Heart right ventricle (tissue), 16 donors: ENCODE data around the gene IGF2BP3. TPM values are rescaled to one million over a fixed set of nuclear protein-coding genes. Genes with fewer than 3 reads are reported as not detected.

Experiments
- ATAC-seq, 8 donors: fragments of 200-7000 bp; cut with Tn5 transposase; one replicate each; pipeline ENCODE4 v1.9.1; 2020; ENCODE audit warnings: mild to moderate bottlenecking in 8 of 8, moderate library complexity in 8 of 8, moderate number of reproducible peaks in 1 of 8
- DNase-seq, 2 donors: peaks; one replicate each; pipeline ENCODE4 v3.0.0-alpha.2; 2020
- H3K27ac ChIP-seq, 10 donors: fragments of 200-600 bp; sonication (generic) in 2 of 10; one replicate each; pipeline versions ENCODE4 v1.5.0 to v1.8.0; 2020 to 2022; ENCODE audit warnings: mild to moderate bottlenecking in 3 of 10
- H3K27me3 ChIP-seq, 7 donors: fragments of 200-600 bp; one replicate each; pipeline ENCODE4 v1.8.0; 2021 to 2022; ENCODE audit warnings: mild to moderate bottlenecking in 2 of 7
- H3K36me3 ChIP-seq, 9 donors: fragments of 200-600 bp; sonication (generic) in 1 of 9; one replicate each; pipeline versions ENCODE4 v1.5.0 to v1.8.0; 2020 to 2022; ENCODE audit warnings: mild to moderate bottlenecking in 2 of 9
- H3K4me1 ChIP-seq, 9 donors: fragments of 200-600 bp; sonication (generic) in 1 of 9; one replicate each; pipeline versions ENCODE4 v1.5.0 to v1.8.0; 2020 to 2022; ENCODE audit warnings: mild to moderate bottlenecking in 4 of 9
- H3K4me3 ChIP-seq, 10 donors: fragments of 200-600 bp; sonication (generic) in 2 of 10; one replicate each; pipeline versions ENCODE4 v1.5.0 to v1.8.0; 2020 to 2022; ENCODE audit warnings: mild to moderate bottlenecking in 7 of 10, moderate library complexity in 2 of 10
- H3K9me3 ChIP-seq, 11 donors: fragments of 200-600 bp in 10 of 11; sonication (generic) in 2 of 11; one replicate each; pipeline versions ENCODE4 v1.5.0 to v1.8.0; 2013 to 2022; ENCODE audit warnings: mild to moderate bottlenecking in 2 of 11, control low read depth in 1 of 11, moderate library complexity in 1 of 11
- CTCF ChIP-seq, 9 donors: fragments of 200-600 bp; sonication (generic) in 2 of 9; IDR thresholded peaks; one replicate each; pipeline versions ENCODE4 v1.5.0 to v1.8.0; 2021 to 2022; ENCODE audit warnings: antibody characterized with exemption in 9 of 9, mild to moderate bottlenecking in 5 of 9, moderate library complexity in 1 of 9
- WGBS, 2 donors: extraction: QIAGEN DNeasy Blood & Tissue Kit; methylation state at CpG; one replicate each; pipeline ENCODE4 v1.1.7; 2013; ENCODE audit warnings: inconsistent platforms in 1 of 2; 5-methylcytosine and 5-hydroxymethylcytosine counted together
- intact Hi-C, 10 donors: fragments of 100-400 bp; cut with DNase I; formaldehyde crosslinking; loops; one replicate each; pipeline versions ENCODE4 v1.11.1 to v1.14.2; 2022
- polyA plus RNA-seq, 2 donors: library from polyadenylated mRNA; stranded (reverse); fragments of 200-250 nt; gene quantifications; one replicate each; pipeline ENCODE4 v1.2.3, GENCODE V29; 2013
- total RNA-seq, 10 donors: library from RNA; stranded (reverse); fragmentation: NEBNext Ultra II Directional in 3 of 10; extraction: Animal tissue kit (Norgen Biotek cat#: 25700) in 3 of 10; gene quantifications; one replicate each; pipeline versions ENCODE4 v1.2.1 to v1.2.4, GENCODE V29; 2021 to 2023
- donor health status: Arrhythmogenic right ventricular cardiomyopathy.
- donor health status: ischemic (EF 13 %, LVEDD 7.1; RV severe dilation, severe dysfunction).
- donor health status: healthy with polysubstance abuse.
- donor health status: DM: no; HTN: yes; CAD: no.
- donor health status: DM: no; HTN: no; CAD: no.
- donor health status: ischemic (EF 25% LVEDD 6.9; RV normal size, moderate dysfunction).
- donor health status: ischemic (EF 25% LVEDD 5.7; RV mildly dilated, moderate dysfunction).
- donor health status: healthy.
- donor health status: DM: yes; HTN: yes; CAD: no.
- donor health status: Ischemic cardiomyopathy.
- donor health status: ischemic (EF 35%, LVEDD 5.7; RV mildly dilated, moderate dysfunction).
- donor health status: nonischemic (EF 11% LVEDD 7.7; RV severe dilation, severe dysfunction).
- donor health status: DM: yes; HTN: yes; CAD: no.
- donor health status: PGD.
- donor health status: ischemic (EF 29% LVEDD 5.4; RV normal size, mild dysfunction).
- donor health status: nonischemic (EF 23%, LVEDD 6.1; RV moderate dilation, normal function).

IGF2BP3 gene
- total and polyA plus RNA-seq, 12 donors: 0.16 to 0.60 (median 0.34) TPM; not detected in 8

DNA sequence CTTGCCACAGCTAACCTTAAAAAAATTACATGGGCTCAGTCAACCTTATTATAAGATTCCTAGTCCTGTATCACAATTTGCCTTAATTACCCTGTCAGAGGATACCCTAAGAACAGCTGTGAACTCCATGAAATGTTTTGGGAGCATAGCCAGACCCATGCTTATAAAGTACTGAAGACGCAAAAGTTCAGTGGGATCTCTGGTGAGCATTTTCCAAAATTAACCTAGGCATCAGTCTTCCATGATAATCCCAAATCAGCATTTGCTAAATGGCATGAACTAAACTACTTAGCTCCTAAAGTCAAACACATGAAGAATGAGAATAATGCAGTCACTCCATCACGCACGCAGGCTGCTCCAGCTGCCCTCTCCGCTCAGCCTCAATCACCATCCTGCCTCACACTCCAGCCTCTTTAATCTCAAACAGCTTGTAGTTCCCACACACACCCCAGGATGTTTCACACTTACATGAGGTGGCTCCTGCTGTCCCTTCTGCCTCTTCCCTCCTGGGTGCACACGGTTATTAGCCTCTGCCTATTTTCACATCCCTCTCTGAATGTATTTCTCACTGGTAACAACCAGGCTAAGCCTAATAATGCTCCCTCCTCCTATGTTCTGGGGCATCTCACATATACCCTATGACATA, 15.3 kb downstream of the IGF2BP3 start:
- ATAC-seq (no peak), DNase-seq (no peak)
- intact Hi-C loops: loop anchor here in 1 of 10 donors (5.0 kb wide), 1 partner anchor 178 kb away; no protein-coding TSS in a partner anchor
- Histone ChIP-seq H3K9me3 (no peaks in the 10 kb centered on the region), H3K27me3 (peaks cover 0 to 91% (median 77%) of the 10 kb centered on the region in 7 donors), H3K27ac (no peak overlapping the region), H3K4me3 (no peak overlapping the region), H3K36me3 (no peaks in the 10 kb centered on the region), H3K4me1 (no peaks in the 10 kb centered on the region)
- 76 to 78% methylated on average over 5 of the region's 5 CpGs for whole genome bisulfite sequencing, 2 donors
- no peak for TF ChIP-seq CTCF (IDR thresholded peaks at IDR 0.05)

DNA sequence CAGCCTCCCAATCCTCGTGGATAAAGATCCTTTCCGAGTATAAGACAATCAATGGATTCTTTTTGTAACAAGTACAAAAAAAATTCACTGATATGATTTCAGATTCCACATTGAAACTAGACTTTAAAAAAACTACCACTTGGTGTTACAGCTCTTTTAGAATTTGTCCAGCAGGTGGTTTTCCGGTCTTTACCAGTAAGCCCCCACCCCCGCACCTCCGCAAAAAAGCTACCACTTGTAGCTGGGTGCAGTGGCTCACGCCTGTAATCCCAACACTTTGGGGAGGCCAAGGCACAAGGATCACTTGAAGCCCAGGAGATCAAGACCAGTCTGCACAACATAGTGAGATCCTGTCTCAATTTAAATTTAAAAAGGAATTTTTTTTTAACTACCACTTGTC, 19.8 kb downstream of the IGF2BP3 start:
- no peaks in the 10 kb centered on the region for H3K4me1 ChIP-seq
- TF ChIP-seq CTCF (IDR thresholded peaks at IDR 0.05): no peak
- no peaks in the 10 kb centered on the region for H3K9me3 ChIP-seq
- no peak overlapping the region for H3K4me3 ChIP-seq
- 81 to 88% methylated on average over 6 of the region's 6 CpGs for WGBS, 2 donors
- H3K36me3 ChIP-seq: no peaks in the 10 kb centered on the region
- H3K27ac ChIP-seq: no peak overlapping the region
- intact Hi-C loops: no loop called here
- DNase-seq (no peak), ATAC-seq (no peak)
- peaks cover 0 to 65% (median 48%) of the 10 kb centered on the region in 7 donors for H3K27me3 ChIP-seq

GRCh38 chr7:23449941-23450340, 20.4 kb downstream of the IGF2BP3 start:
- TF ChIP-seq CTCF (IDR thresholded peaks at IDR 0.05): no peak
- no peaks in the 10 kb centered on the region for H3K36me3 ChIP-seq
- no peaks in the 10 kb centered on the region for H3K4me1 ChIP-seq
- WGBS, 2 donors: 63 to 78% methylated on average over 3 of the region's 3 CpGs
- DNase-seq: no peak
- ATAC-seq: no peak
- H3K4me3 ChIP-seq: no peak overlapping the region
- H3K9me3 ChIP-seq: no peaks in the 10 kb centered on the region
- intact Hi-C loops: no loop called here
- peaks cover 0 to 65% (median 42%) of the 10 kb centered on the region in 7 donors for H3K27me3 ChIP-seq
- H3K27ac ChIP-seq: no peak overlapping the region

DNA sequence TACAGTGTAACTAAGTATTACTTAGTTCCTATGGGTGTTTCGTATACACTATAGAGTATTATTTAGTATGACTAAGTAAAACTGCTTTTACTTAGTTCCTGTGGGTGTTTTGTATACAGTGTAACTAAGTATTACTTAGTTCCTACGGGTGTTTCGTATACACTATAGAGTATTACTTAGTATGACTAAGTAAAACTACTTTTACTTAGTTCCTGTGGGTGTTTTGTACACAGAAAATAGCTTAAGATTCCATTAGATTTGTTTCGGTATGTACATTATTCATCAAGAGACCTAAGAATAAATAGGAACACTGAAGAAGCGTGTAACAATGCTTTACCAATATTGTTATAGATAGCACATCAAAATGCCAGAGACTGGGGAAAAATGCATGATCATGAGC, 25.0 kb downstream of the IGF2BP3 start:
- Histone ChIP-seq H3K36me3 (no peaks in the 10 kb centered on the region), H3K4me1 (no peaks in the 10 kb centered on the region), H3K27me3 (peaks cover 0 to 34% (median 17%) of the 10 kb centered on the region in 7 donors), H3K9me3 (no peaks in the 10 kb centered on the region), H3K27ac (no peak overlapping the region), H3K4me3 (no peak overlapping the region)
- 91 to 92% methylated on average over 5 of the region's 5 CpGs for WGBS, 2 donors
- ATAC-seq (no peak), DNase-seq (no peak)
- no peak for TF ChIP-seq CTCF (IDR thresholded peaks at IDR 0.05)
- intact Hi-C loops: no loop called here
